Fibroblast of villous mesenchyme (primary cell): Measurements from ENCODE around the gene CBS. TPM values are rescaled to one million over a fixed set of nuclear protein-coding genes. Genes with fewer than 3 reads are reported as not detected.
"Not testable (repeated sequence)": the region's sequence is repeated elsewhere in the genome, so short reads cannot be mapped to it uniquely, and the experiment has no call there.

Experiments used
- DNase-seq: peaks from one replicate; pipeline ENCODE4 v3.0.0-alpha.2; 2010; ENCODE audit warnings: low read depth
- H3K4me3 ChIP-seq: 2 replicates; pipeline ENCODE4 v1.5.1; 2011; ENCODE audit warnings: low read depth, mild to moderate bottlenecking, low read length
- total RNA-seq: library from RNA; depleted of rRNA; stranded (reverse); fragments of >200 nt; gene quantifications from 2 replicates; pipeline ENCODE4 v1.2.3, GENCODE V29; 2012
- TF ChIP-seq, protein P1 (sequence below): IDR thresholded peaks from 2 replicates; pipeline ENCODE4 v1.5.1; 2012; ENCODE audit warnings: low read depth, mild to moderate bottlenecking, low read length; ENCODE audit not compliant: insufficient read depth

The CBS gene
- total RNA-seq, 1 donor, result 44.5 TPM

DNA sequence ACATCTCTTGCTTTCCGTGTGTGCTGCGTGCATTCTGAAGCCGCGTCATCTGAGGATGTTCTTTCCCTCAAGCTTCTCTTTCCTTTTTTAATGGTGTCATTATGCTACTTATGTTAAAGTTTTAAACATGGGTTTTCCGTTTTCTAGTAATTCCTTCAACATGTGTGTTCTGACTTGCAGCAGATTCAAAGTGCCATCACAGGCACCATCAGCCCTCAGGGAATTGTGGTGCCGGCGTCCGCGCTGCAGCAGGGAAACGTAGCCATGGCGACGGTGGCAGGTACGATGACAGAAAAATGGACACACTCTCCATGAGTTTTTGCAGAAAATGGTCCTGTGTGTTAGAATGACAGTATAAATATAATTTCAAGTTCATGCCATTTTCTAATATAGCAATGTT, 58.9 kb downstream of the CBS start:
- DNase-seq, result no peak
- H3K4me3 ChIP-seq, result no peak overlapping the region
- TF ChIP-seq, protein P1, sequence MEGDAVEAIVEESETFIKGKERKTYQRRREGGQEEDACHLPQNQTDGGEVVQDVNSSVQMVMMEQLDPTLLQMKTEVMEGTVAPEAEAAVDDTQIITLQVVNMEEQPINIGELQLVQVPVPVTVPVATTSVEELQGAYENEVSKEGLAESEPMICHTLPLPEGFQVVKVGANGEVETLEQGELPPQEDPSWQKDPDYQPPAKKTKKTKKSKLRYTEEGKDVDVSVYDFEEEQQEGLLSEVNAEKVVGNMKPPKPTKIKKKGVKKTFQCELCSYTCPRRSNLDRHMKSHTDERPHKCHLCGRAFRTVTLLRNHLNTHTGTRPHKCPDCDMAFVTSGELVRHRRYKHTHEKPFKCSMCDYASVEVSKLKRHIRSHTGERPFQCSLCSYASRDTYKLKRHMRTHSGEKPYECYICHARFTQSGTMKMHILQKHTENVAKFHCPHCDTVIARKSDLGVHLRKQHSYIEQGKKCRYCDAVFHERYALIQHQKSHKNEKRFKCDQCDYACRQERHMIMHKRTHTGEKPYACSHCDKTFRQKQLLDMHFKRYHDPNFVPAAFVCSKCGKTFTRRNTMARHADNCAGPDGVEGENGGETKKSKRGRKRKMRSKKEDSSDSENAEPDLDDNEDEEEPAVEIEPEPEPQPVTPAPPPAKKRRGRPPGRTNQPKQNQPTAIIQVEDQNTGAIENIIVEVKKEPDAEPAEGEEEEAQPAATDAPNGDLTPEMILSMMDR, result no peak

- no peak for DNase-seq
- TF ChIP-seq, protein P1, result no peak
Observed at GRCh38 chr21:43015906-43016540, 59.6 kb downstream of the CBS start.

DNA sequence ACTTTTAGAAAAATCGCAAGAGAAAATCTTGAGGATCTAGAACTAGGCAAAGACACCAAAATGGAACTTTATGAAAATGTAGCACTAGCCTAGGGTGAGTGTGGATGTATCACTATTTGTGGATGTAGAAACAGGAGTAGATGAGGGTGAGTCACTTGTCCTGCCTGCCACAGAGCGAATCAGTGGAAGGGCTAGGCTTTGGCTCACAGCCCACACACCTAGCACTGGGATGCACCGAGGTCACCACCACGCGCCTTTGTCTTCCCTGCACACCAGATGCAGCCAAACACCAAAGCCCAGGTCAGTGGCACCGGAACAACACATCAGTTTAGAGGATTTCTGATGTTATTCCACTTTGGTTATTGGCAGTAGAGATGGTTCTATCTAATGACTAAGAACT, 63.0 kb downstream of the CBS start:
- TF ChIP-seq, protein P1, result no peak
- no peak overlapping the region for H3K4me3 ChIP-seq
- DNase-seq, result no peak

More at GRCh38 chr21:43015906-43016540, 59.6 kb downstream of the CBS start:
- H3K4me3 ChIP-seq, result no peak overlapping the region

- TF ChIP-seq, protein P1, result no peak
- H3K4me3 ChIP-seq, result no peak overlapping the region
- DNase-seq, result peak; percentile 97
Observed at GRCh38 chr21:43006874-43007208, 68.8 kb downstream of the CBS start.

GRCh38 chr21:43006051-43006873, 69.4 kb downstream of the CBS start:
- DNase-seq, result peak; percentile 77

GRCh38 chr21:43005635-43006034, 70.0 kb downstream of the CBS start:
- no peak overlapping the region for H3K4me3 ChIP-seq
- TF ChIP-seq, protein P1, result no peak
- DNase-seq, result no peak

More at GRCh38 chr21:43006051-43006873, 69.4 kb downstream of the CBS start:
- not testable (repeated sequence) for H3K4me3 ChIP-seq

DNA sequence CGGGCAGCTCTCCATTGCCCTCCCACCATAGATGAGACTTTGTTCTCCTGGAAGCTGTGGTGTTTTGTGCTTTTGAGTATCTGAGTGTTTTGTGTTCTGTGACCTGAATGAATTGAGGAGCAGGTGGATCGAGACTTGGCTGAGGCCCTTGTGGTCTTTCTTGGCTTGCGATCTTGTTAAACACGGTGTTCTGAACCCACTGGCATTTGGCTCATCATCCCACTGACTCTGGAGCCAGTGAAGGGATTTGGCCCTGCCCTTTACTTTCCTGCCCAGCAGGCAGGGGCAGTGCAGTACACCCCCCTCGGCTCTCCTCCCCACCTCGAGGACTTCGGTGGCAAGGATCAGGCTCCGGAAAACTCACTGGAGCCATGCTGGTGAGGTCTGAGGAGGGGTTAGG, 70.7 kb downstream of the CBS start:
- DNase-seq, result no peak
- TF ChIP-seq, protein P1, result no peak
- H3K4me3 ChIP-seq, result no peak overlapping the region

Other genes with a start within 250 kb of the CBS start
- gene WDR4, start 196.3 kb downstream of the CBS start, total RNA-seq, result 14.2 and 15.1 TPM in 2 replicates
- gene NDUFV3, start 182.5 kb downstream of the CBS start, total RNA-seq, result 44.0 and 61.8 TPM in 2 replicates
- gene ERVH48-1, start 150.2 kb downstream of the CBS start, total RNA-seq, result under 0.01 TPM in 1 of 2 replicates, not detected in the other
- 12.2 and 16.8 TPM in 2 replicates for gene PKNOX1, start 101.3 kb downstream of the CBS start, total RNA-seq
- gene U2AF1, start 31.7 kb upstream of the CBS start, total RNA-seq, result 22.5 and 32.4 TPM in 2 replicates
- not detected in 2 replicates for gene CRYAA, start 93.2 kb upstream of the CBS start, total RNA-seq